H4 (cell line): ENCODE results near the gene FGD5. TPM values are rescaled to one million over a fixed set of nuclear protein-coding genes. Genes with fewer than 3 reads are reported as not detected.

Source experiments
- DNase-seq: peaks from one replicate; pipeline ENCODE4 v3.0.0-alpha.2; 2015; ENCODE audit warnings: low spot score
- total RNA-seq: library from RNA; depleted of rRNA; stranded (reverse); fragments of >200 nt; shearing (Covaris generic); gene quantifications from 2 replicates; pipeline ENCODE4 v1.2.3, GENCODE V29; 2014

Gene FGD5
- total RNA-seq, 1 experiment from 2014 or later, result 0.17 TPM

- DNase-seq, result no peak
These were observed 52.9 kb downstream of the FGD5 start for GRCh38 chr3:14871456-14872200.

GRCh38 chr3:14872706-14873105 is 53.9 kb downstream of the FGD5 start:
- no peak for DNase-seq

GRCh38 chr3:14874784-14875183 is 56.0 kb downstream of the FGD5 start:
- DNase-seq, result no peak

- DNase-seq, result no peak
These were observed 56.8 kb downstream of the FGD5 start for GRCh38 chr3:14875411-14876175.

GRCh38 chr3:14876921-14877333 is 58.2 kb downstream of the FGD5 start:
- peak; percentile 60 for DNase-seq

GRCh38 chr3:14877469-14877868 is 58.7 kb downstream of the FGD5 start:
- DNase-seq, result no peak

GRCh38 chr3:14879211-14879874 is 60.6 kb downstream of the FGD5 start:
- peak; percentile 26 for DNase-seq

GRCh38 chr3:14880447-14881106 is 61.8 kb downstream of the FGD5 start:
- no peak for DNase-seq

- DNase-seq, result no peak
These were observed 64.5 kb downstream of the FGD5 start for GRCh38 chr3:14883226-14883625.

- no peak for DNase-seq
These were observed 65.9 kb downstream of the FGD5 start for GRCh38 chr3:14884665-14885064.

GRCh38 chr3:14885307-14885706 is 66.5 kb downstream of the FGD5 start:
- DNase-seq, result peak; percentile 29

- DNase-seq, result no peak
These were observed 67.3 kb downstream of the FGD5 start for GRCh38 chr3:14886101-14886500.

GRCh38 chr3:14889205-14889604 is 70.4 kb downstream of the FGD5 start:
- DNase-seq, result no peak

- no peak for DNase-seq
These were observed 71.2 kb downstream of the FGD5 start for GRCh38 chr3:14889943-14890342.

GRCh38 chr3:14890476-14890875 is 71.7 kb downstream of the FGD5 start:
- no peak for DNase-seq

GRCh38 chr3:14891135-14892132 is 72.7 kb downstream of the FGD5 start:
- no peak for DNase-seq

GRCh38 chr3:14892226-14892625 is 73.5 kb downstream of the FGD5 start:
- no peak for DNase-seq

- no peak for DNase-seq
These were observed 75.3 kb downstream of the FGD5 start for GRCh38 chr3:14894085-14894484.

GRCh38 chr3:14897266-14897665 is 78.5 kb downstream of the FGD5 start:
- DNase-seq, result no peak

- DNase-seq, result no peak
These were observed 80.2 kb downstream of the FGD5 start for GRCh38 chr3:14898929-14899328.
